Measurements from ENCODE around the gene BANK1. TPM values are rescaled to one million over a fixed set of nuclear protein-coding genes. Genes with fewer than 3 reads are reported as not detected.

Gene BANK1
- total RNA-seq, 3 donors from 2014 or later, result 0.98 to 13.3 (median 2.0) TPM

DNA sequence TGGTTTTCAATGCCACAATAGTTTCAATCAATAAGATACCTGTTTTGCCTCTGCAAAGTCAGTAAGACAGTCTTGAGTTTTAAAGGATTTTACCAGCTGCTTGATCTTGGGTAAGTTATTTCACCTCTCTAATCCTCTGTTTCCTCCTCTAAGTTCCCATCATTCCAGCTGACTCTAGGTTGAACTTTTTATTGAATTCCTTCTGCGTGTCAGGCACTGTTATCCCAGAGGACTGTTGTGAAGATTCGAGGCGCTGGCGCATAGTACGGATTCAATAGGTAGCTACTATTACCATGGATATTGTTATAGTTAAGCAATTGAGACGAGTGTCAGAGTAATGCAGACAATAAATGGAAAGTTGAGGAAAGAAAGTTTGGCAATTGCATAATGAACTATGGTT lies 179.4 kb downstream of the BANK1 start:
- H3K4me3 ChIP-seq, result no peak overlapping the region
- H3K36me3 ChIP-seq, result no peaks in the 10 kb centered on the region
- no peak overlapping the region for H3K27ac ChIP-seq
- H3K27me3 ChIP-seq, result no peaks in the 10 kb centered on the region
- intact Hi-C loops (cut with DNase I; ENCODE audit: low total_unique reads), result loop anchor here (5.0 kb wide), 1 partner anchor 412 kb away; no protein-coding TSS in a partner anchor
- no peaks in the 10 kb centered on the region for H3K4me1 ChIP-seq
- H3K9me3 ChIP-seq, result no peaks in the 10 kb centered on the region
- TF ChIP-seq POLR2A (IDR thresholded peaks at IDR 0.05) (no peak), POLR2AphosphoS5 (IDR thresholded peaks at IDR 0.05) (no peak)
- TF ChIP-seq, protein P1, sequence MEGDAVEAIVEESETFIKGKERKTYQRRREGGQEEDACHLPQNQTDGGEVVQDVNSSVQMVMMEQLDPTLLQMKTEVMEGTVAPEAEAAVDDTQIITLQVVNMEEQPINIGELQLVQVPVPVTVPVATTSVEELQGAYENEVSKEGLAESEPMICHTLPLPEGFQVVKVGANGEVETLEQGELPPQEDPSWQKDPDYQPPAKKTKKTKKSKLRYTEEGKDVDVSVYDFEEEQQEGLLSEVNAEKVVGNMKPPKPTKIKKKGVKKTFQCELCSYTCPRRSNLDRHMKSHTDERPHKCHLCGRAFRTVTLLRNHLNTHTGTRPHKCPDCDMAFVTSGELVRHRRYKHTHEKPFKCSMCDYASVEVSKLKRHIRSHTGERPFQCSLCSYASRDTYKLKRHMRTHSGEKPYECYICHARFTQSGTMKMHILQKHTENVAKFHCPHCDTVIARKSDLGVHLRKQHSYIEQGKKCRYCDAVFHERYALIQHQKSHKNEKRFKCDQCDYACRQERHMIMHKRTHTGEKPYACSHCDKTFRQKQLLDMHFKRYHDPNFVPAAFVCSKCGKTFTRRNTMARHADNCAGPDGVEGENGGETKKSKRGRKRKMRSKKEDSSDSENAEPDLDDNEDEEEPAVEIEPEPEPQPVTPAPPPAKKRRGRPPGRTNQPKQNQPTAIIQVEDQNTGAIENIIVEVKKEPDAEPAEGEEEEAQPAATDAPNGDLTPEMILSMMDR (IDR thresholded peaks at IDR 0.05), result no peak
- no peak for DNase-seq (ENCODE audit: low spot score in 2 of 2)

DNA sequence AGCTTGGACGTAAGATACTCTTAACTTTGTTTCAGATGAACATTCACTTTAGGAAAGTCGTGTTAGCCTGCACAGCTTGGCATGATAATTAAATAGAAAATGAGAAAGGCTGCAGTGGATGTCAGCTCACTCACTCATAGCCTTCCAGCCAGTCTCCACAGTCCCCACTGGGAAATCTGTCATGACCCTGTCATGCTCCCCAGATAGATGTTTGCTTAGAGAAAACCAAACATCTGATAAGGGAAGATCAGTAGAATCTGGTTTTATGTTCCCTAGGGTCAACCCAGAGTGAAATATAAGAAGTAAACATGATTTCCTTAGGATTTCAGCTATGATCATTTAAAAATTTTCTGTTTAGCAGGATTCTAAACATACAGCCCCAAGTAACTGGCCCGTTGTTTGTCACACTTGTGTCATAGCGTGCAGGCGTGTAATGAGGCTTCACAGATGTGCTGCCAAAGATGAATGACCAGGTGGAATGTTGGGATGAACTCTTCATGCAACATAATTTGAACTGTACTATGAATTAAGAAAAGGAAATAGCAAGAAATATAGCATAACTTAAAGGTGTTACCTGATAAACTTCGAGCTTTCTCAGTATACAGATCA lies 180.1 kb downstream of the BANK1 start:
- Histone ChIP-seq H3K4me1 (no peaks in the 10 kb centered on the region), H3K27me3 (no peaks in the 10 kb centered on the region), H3K4me3 (no peak overlapping the region), H3K27ac (no peak overlapping the region), H3K9me3 (no peaks in the 10 kb centered on the region), H3K36me3 (no peaks in the 10 kb centered on the region)
- no peak for DNase-seq (ENCODE audit: low spot score in 2 of 2)
- no peak for TF ChIP-seq POLR2AphosphoS5 (IDR thresholded peaks at IDR 0.05)
- no peak for TF ChIP-seq POLR2A (IDR thresholded peaks at IDR 0.05)
- TF ChIP-seq, protein P1 (IDR thresholded peaks at IDR 0.05), result no peak
- intact Hi-C loops (cut with DNase I; ENCODE audit: low total_unique reads), result no loop called here

DNA sequence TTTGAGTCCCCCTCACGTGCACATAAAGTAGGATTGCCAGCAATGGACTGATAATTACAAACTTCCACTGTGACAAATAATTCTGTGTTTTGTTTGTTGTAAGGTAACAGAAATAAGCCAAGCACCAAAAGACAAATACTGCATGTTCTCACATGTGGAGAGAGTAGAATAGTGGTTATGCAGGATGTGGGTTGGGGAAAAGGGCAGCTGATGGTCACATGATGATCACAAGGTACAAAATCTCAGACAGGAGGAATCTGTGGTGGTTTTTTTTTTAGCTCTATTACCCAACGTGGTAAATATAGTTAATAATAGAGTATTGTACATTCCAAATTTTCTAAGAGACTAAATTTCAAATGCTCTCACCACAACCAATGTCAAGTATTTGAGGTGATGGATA lies 182.3 kb downstream of the BANK1 start:
- no peak overlapping the region for H3K27ac ChIP-seq
- no peaks in the 10 kb centered on the region for H3K27me3 ChIP-seq
- no peaks in the 10 kb centered on the region for H3K36me3 ChIP-seq
- H3K4me3 ChIP-seq, result no peak overlapping the region
- DNase-seq (ENCODE audit: low spot score in 2 of 2), result no peak
- no peaks in the 10 kb centered on the region for H3K9me3 ChIP-seq
- intact Hi-C loops (cut with DNase I; ENCODE audit: low total_unique reads), result no loop called here
- no peaks in the 10 kb centered on the region for H3K4me1 ChIP-seq
- TF ChIP-seq, protein P1 (IDR thresholded peaks at IDR 0.05), result no peak
- TF ChIP-seq POLR2A (IDR thresholded peaks at IDR 0.05), result no peak

DNA sequence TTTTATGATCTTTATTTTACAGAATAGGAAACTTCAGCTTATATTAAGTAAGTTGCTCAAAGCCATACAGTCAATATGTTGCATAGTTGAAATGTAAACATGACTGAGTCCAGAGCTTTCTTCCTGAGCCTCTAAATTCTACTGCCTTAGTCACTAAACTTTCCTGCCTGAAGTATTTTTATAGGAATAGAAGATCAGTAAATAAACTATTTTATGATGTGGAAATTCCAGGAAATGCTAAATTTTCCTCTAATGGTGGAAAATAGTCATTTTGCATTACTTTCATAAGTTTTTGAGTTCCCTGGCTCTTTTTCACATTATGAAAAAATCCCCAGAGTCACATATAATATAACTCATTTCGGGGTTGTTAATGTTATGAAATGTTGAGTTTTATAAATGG lies 182.8 kb downstream of the BANK1 start:
- Histone ChIP-seq H3K9me3 (no peaks in the 10 kb centered on the region), H3K4me1 (no peaks in the 10 kb centered on the region), H3K27ac (no peak overlapping the region), H3K27me3 (no peaks in the 10 kb centered on the region), H3K4me3 (no peak overlapping the region), H3K36me3 (no peaks in the 10 kb centered on the region)
- no peak for DNase-seq (ENCODE audit: low spot score in 2 of 2)
- intact Hi-C loops (cut with DNase I; ENCODE audit: low total_unique reads), result no loop called here
- TF ChIP-seq, protein P1 (IDR thresholded peaks at IDR 0.05), result no peak

DNA sequence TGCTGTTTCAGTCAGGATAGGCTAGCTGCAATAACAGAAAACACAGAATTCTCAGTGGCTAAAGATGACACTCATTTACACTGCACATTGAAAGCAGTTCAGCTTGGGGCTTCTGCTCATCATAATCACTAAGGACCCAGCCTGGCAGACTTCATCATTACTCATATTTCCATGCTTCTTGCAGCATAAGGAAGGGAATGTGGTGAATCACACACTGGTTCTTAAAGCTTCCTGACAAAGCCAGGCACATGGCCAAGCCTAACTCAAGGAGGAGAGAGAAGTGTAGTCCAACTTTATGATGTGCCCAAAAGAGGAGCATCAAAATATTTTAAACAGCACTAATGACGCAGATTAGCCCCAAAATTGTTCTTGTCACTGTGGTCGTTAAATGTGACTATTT lies 186.5 kb downstream of the BANK1 start:
- no peaks in the 10 kb centered on the region for H3K36me3 ChIP-seq
- H3K4me3 ChIP-seq, result no peak overlapping the region
- intact Hi-C loops (cut with DNase I; ENCODE audit: low total_unique reads), result no loop called here
- no peaks in the 10 kb centered on the region for H3K27me3 ChIP-seq
- H3K4me1 ChIP-seq, result no peaks in the 10 kb centered on the region
- peak in 1 of 2 donors; percentile 44 for DNase-seq (ENCODE audit: low spot score in 2 of 2)
- TF ChIP-seq, protein P1 (IDR thresholded peaks at IDR 0.05), result no peak
- no peak for TF ChIP-seq POLR2A (IDR thresholded peaks at IDR 0.05)
- TF ChIP-seq POLR2AphosphoS5 (IDR thresholded peaks at IDR 0.05), result no peak
- no peaks in the 10 kb centered on the region for H3K9me3 ChIP-seq
- no peak overlapping the region for H3K27ac ChIP-seq

Data from breast epithelium (tissue), 4 donors.